NB4 (cell line): Measurements from ENCODE around the gene GALNS.
"Not testable (repeated sequence)": the region's sequence is repeated elsewhere in the genome, so short reads cannot be mapped to it uniquely, and the experiment has no call there.

Experiments
- DNase-seq: peaks from one replicate; pipeline ENCODE4 v3.0.0; 2010; ENCODE audit warnings: low read depth
- H3K4me3 ChIP-seq: one replicate; pipeline ENCODE4 v1.5.1; 2011; ENCODE audit warnings: mild to moderate bottlenecking, low read depth, low read length, moderate library complexity
- CTCF ChIP-seq: IDR thresholded peaks from one replicate; pipeline ENCODE4 v1.5.1; 2012; ENCODE audit warnings: low read depth, low read length
- MAX ChIP-seq: IDR thresholded peaks from 2 replicates; pipeline ENCODE4 v1.6.1; 2011; ENCODE audit warnings: low read depth, low read length
- MYC ChIP-seq: IDR thresholded peaks from 2 replicates; pipeline ENCODE4 v1.6.1; 2011; ENCODE audit warnings: low read depth, low read length
- POLR2A ChIP-seq: IDR thresholded peaks from 2 replicates; pipeline ENCODE4 v1.6.1; 2011; ENCODE audit warnings: mild to moderate bottlenecking; ENCODE audit not compliant: insufficient read length; ENCODE audit errors: extremely low read depth

Gene GALNS

GRCh38 chr16:88895335-88895734, 38.6 kb upstream of the GALNS start:
- DNase-seq, result no peak
- TF ChIP-seq MYC, result no peak
- H3K4me3 ChIP-seq, result no peak overlapping the region

- no peak overlapping the region for H3K4me3 ChIP-seq
- TF ChIP-seq MAX (no peak), CTCF (no peak), POLR2A (no peak), MYC (no peak)
- no peak for DNase-seq
Observed at GRCh38 chr16:88894681-88895300, 38.0 kb upstream of the GALNS start.

GRCh38 chr16:88894266-88894665, 37.5 kb upstream of the GALNS start:
- not testable (repeated sequence) for DNase-seq, H3K4me3 ChIP-seq

DNA sequence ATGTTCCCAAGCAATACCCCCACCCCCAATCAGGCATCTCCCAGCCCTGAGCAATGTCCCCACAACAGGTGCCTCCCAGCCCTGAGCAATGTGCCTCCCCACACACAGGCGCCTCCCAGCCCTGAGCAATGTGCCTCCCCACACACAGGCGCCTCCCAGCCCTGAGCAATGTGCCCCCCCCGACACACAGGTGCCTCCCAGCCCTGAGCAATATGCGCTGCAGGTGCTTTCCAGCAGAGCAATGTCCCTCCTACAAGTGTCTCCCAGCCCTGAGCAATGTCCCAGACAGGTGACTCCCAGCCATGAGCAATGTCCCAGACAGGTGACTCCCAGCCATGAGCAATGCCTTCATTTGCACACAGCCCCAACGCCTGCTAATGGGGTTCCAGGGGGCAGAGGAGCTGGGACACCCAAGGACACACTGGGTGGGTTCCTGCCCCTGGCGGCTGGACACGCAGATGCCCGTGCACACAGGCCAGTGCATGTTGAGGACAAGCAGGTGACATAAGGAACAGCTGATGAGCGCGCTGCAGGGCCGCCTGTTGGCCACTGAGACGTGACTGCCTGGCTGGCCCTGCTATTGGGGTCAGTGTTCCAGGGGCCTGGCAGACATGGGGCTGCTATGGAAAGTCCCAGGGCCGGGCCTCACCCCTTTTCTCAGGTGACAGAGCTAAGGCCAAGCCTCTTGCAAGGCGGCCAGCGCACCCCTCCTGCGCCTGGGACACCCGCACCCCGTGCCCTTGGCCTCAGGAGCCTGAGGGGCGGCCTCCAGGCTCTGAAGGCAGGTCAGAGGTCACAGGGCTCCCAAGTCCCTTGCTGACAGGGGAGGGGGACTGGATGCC, 36.6 kb upstream of the GALNS start:
- TF ChIP-seq MAX (no peak), CTCF (no peak), MYC (no peak), POLR2A (no peak)
- no peak for DNase-seq
- no peak overlapping the region for H3K4me3 ChIP-seq

DNA sequence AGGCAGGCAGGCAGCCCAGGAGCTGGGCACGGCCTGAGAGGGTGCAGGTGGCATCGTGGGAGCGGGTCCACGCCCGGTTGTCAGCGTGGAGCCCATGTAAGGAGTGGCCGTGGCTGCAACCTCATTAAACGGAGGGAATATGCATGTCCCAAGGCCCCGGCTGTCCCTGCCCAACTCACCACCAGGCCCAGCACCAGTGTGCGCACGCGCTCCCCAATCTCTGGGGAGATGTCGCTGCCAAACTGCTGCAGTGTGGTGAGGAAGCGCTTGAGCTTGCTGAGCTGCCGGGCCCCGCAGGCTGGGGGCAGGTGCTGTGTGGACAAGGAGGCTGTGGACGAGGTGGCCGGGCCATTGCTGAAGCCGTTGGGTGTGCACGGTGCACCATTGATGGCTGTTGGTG, 35.3 kb upstream of the GALNS start:
- H3K4me3 ChIP-seq, result no peak overlapping the region
- TF ChIP-seq MAX, result no peak
- no peak for TF ChIP-seq MYC
- TF ChIP-seq POLR2A, result no peak
- no peak for TF ChIP-seq CTCF
- no peak for DNase-seq

DNA sequence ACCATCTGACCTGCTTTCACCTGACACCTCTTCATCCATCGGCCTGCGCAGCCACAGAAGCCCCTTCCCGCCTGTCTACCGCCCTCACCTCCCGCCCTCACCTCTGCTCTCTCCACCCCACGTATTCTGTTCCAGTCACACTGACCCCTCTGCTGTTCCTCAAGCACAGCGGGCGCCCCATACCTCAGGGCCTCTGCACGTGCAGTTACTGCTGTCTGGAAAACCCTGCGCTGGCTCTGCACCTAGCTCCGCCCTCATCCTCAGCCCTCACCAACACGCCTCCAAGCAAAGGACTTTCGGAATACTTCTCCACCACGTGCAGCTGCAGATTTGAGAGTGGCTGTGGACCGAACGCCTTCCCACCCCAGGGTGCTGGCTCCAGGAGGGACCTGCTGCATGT, 34.3 kb upstream of the GALNS start:
- no peak for TF ChIP-seq POLR2A
- no peak for TF ChIP-seq MAX
- TF ChIP-seq MYC, result no peak
- TF ChIP-seq CTCF, result no peak
- DNase-seq, result no peak
- H3K4me3 ChIP-seq, result no peak overlapping the region

- H3K4me3 ChIP-seq, DNase-seq: not testable (repeated sequence)
Observed at GRCh38 chr16:88889702-88890352, 33.1 kb upstream of the GALNS start.
